Measurements from ENCODE around the gene DNAJC1.

Gene DNAJC1

GRCh38 chr10:22006379-22006884 is 2.9 kb upstream of the DNAJC1 start:
- H3K4me3 ChIP-seq (ENCODE audit: control insufficient read depth, low read depth, low read length) = no peak overlapping the region
- no peak for DNase-seq (ENCODE audit: low read depth)
- TF ChIP-seq, protein P1, sequence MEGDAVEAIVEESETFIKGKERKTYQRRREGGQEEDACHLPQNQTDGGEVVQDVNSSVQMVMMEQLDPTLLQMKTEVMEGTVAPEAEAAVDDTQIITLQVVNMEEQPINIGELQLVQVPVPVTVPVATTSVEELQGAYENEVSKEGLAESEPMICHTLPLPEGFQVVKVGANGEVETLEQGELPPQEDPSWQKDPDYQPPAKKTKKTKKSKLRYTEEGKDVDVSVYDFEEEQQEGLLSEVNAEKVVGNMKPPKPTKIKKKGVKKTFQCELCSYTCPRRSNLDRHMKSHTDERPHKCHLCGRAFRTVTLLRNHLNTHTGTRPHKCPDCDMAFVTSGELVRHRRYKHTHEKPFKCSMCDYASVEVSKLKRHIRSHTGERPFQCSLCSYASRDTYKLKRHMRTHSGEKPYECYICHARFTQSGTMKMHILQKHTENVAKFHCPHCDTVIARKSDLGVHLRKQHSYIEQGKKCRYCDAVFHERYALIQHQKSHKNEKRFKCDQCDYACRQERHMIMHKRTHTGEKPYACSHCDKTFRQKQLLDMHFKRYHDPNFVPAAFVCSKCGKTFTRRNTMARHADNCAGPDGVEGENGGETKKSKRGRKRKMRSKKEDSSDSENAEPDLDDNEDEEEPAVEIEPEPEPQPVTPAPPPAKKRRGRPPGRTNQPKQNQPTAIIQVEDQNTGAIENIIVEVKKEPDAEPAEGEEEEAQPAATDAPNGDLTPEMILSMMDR (IDR thresholded peaks at IDR 0.05; ENCODE audit: control insufficient read depth, insufficient read depth, low read depth, low read length, missing control alignments) = no peak

DNA sequence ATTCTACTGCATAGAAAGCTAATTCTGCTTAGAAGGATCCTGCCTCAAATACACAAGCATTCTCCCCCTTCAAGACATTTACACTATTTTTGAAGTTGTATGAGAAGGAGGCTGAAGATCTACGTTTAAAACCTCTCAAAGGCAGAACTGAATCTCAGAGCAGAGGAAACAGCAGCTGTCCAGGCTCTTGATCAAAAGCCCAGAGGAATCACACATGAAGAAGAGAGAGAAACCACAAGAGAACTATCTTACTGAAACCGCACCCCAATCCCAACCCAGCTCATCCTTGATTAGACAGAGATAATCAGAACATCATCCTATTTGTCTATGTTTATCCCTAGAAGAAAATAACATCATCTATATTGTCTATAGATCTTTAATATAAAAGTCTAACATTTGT is 2.2 kb upstream of the DNAJC1 start:
- TF ChIP-seq, protein P1 (IDR thresholded peaks at IDR 0.05; ENCODE audit: control insufficient read depth, insufficient read depth, low read depth, low read length, missing control alignments) = no peak
- no peak for DNase-seq (ENCODE audit: low read depth)
- H3K4me3 ChIP-seq (ENCODE audit: control insufficient read depth, low read depth, low read length) = no peak overlapping the region

DNA sequence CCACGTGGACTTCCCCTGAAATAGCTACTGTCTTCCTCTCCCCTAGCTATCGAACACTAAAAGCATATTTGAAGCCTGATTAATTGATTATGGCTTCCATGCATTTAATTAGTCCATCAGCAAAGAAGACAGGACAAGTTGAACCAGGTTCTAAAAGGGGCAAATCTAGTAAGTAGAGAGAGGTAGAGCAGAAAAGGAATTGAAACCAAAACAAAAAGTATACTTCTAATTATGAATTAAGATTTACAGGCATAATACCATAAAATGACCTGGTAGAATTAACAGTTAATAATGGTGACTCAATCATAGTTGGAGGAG is 393 bp upstream of the DNAJC1 start:
- H3K4me3 ChIP-seq (ENCODE audit: control insufficient read depth, low read depth, low read length) = peak overlapping the region; percentile 97
- DNase-seq (ENCODE audit: low read depth) = no peak
- TF ChIP-seq, protein P1 (IDR thresholded peaks at IDR 0.05; ENCODE audit: control insufficient read depth, insufficient read depth, low read depth, low read length, missing control alignments) = no peak

GRCh38 chr10:22002591-22003176 is 846 bp downstream of the DNAJC1 start:
- no peak for DNase-seq (ENCODE audit: low read depth)
- TF ChIP-seq, protein P1 (IDR thresholded peaks at IDR 0.05; ENCODE audit: control insufficient read depth, insufficient read depth, low read depth, low read length, missing control alignments) = no peak
- peak overlapping the region; percentile 97 for H3K4me3 ChIP-seq (ENCODE audit: control insufficient read depth, low read depth, low read length)

GRCh38 chr10:21995557-21995956 is 8.0 kb downstream of the DNAJC1 start:
- peak; percentile 52 for DNase-seq (ENCODE audit: low read depth)
- no peak overlapping the region for H3K4me3 ChIP-seq (ENCODE audit: control insufficient read depth, low read depth, low read length)
- TF ChIP-seq, protein P1 (IDR thresholded peaks at IDR 0.05; ENCODE audit: control insufficient read depth, insufficient read depth, low read depth, low read length, missing control alignments) = no peak

DNA sequence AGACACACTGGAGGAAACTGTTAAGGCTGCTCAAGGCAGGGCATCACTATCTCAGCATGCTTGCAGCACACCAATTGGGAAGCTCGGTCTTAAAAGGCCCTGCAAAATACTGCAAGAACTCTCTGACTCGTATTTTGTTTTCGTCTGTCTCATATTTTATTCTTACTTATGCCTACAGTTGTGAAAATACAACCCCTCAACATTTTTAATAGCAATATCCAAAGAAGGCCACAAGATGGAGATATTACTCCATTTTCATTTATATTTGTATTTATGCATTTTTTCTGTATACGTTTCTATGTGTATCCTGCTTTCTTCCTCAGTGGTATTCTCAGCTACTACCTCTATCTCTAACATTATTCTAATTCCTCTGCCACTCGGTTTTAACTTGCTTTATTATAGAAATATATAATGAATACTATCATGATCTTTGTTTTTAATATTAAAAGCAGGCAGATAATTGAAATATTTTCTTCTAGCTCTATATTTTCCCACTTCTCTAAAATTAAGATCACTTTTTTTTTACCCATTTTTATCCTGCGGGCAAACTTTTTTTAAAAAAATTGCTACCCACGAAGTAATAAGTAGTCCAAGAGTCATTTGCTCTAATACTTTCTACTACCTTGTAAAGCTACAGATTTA is 10.0 kb downstream of the DNAJC1 start:
- TF ChIP-seq, protein P1 (IDR thresholded peaks at IDR 0.05; ENCODE audit: control insufficient read depth, insufficient read depth, low read depth, low read length, missing control alignments) = peak; percentile 32
- no peak overlapping the region for H3K4me3 ChIP-seq (ENCODE audit: control insufficient read depth, low read depth, low read length)
- no peak for DNase-seq (ENCODE audit: low read depth)

Data from AG09309 (cell line).